Measurements from ENCODE around the gene POLR2A.

POLR2A gene

GRCh38 chr17:7440834-7441195 lies 43.4 kb upstream of the POLR2A start:
- Histone ChIP-seq H3K4me1 (ENCODE audit: control insufficient read depth, insufficient read depth, low read length) (peaks cover 30% of the 10 kb centered on the region), H3K36me3 (ENCODE audit: control insufficient read depth in 2 of 2, insufficient read depth in 1 of 2, low read length in 2 of 2) (no peaks in the 10 kb centered on the region), H3K27ac (ENCODE audit: extremely low read depth, low read depth, low read length) (peak overlapping the region; percentile 74; the same call in 1 of the 2 replicates), H3K9me3 (ENCODE audit: control insufficient read depth, insufficient read depth, low read depth, low read length) (no peaks in the 10 kb centered on the region), H3K4me3 (ENCODE audit: low read depth, low read length) (no peak overlapping the region)
- ChIA-PET CTCF (interaction anchor here (0.6 to 3.8 kb wide), 3 partner anchors 21 to 394 kb away, joined by 3 to 18 read pairs (median 3); partner anchors contain the start of gene TMEM95), POLR2A (interaction anchor here (0.5 to 3.1 kb wide), 11 partner anchors 10 to 210 kb away, joined by 3 to 21 read pairs (median 3); partner anchors contain the start of genes PLSCR3, POLR2A, TMEM256 and ZBTB4)
- TF ChIP-seq ZSCAN30 (tag by site-specific recombination; IDR thresholded peaks at IDR 0.05) = 0 out of 2 replicates have a peak, but pooled peaks have one; percentile 23
- peak; percentile 56; the same call in 1 of the 2 replicates for TF ChIP-seq GLIS2 (tag by site-specific recombination; IDR thresholded peaks at IDR 0.05)
- 0 out of 2 replicates have a peak, but pooled peaks have one; percentile 8 for TF ChIP-seq PRDM2 (tag by site-specific recombination; IDR thresholded peaks at IDR 0.05; ENCODE audit: borderline replicate concordance)
- TF ChIP-seq ZNF510 (tag by site-specific recombination; IDR thresholded peaks at IDR 0.05; ENCODE audit: insufficient replicate concordance) = no peak
- TF ChIP-seq ZNF561 (tag by site-specific recombination; IDR thresholded peaks at IDR 0.05; ENCODE audit: borderline replicate concordance) = 0 out of 2 replicates have a peak, but pooled peaks have one; percentile 25
- no peak for TF ChIP-seq ZBTB20 (tag by site-specific recombination; IDR thresholded peaks at IDR 0.05)
- no peak for TF ChIP-seq ZNF114 (tag by site-specific recombination; IDR thresholded peaks at IDR 0.05)
- no peak for TF ChIP-seq ZFP37 (tag by site-specific recombination; IDR thresholded peaks at IDR 0.05)
- no peak for TF ChIP-seq ZNF16 (tag by site-specific recombination; IDR thresholded peaks at IDR 0.05; ENCODE audit: low read depth)
- TF ChIP-seq ZBTB44 (tag by site-specific recombination; IDR thresholded peaks at IDR 0.05) = no peak
- TF ChIP-seq ZNF140 (tag by site-specific recombination; IDR thresholded peaks at IDR 0.05) = no peak
- peak; percentile 93 for TF ChIP-seq SCRT2 (tag by site-specific recombination; IDR thresholded peaks at IDR 0.05)
- TF ChIP-seq FEZF1 (tag by site-specific recombination; IDR thresholded peaks at IDR 0.05) = no peak
- TF ChIP-seq ZBTB17 (tag by site-specific recombination; IDR thresholded peaks at IDR 0.05) = no peak; the same call in 1 of the 2 replicates
- TF ChIP-seq ZNF626 (tag by site-specific recombination; IDR thresholded peaks at IDR 0.05) = no peak
- no peak for TF ChIP-seq ZNF549 (tag by site-specific recombination; IDR thresholded peaks at IDR 0.05)
- TF ChIP-seq EGR2 (tag by site-specific recombination; IDR thresholded peaks at IDR 0.05; ENCODE audit: low read depth) = peak; percentile 65
- no peak for TF ChIP-seq WT1 (tag by site-specific recombination; IDR thresholded peaks at IDR 0.05)
- TF ChIP-seq PATZ1 (tag by site-specific recombination; IDR thresholded peaks at IDR 0.05) = peak; percentile 93
- no peak for TF ChIP-seq MZF1 (tag by site-specific recombination; IDR thresholded peaks at IDR 0.05; ENCODE audit: borderline replicate concordance)
- TF ChIP-seq ZNF155 (tag by site-specific recombination; IDR thresholded peaks at IDR 0.05) = no peak
- TF ChIP-seq ZBTB11 (tag by site-specific recombination; conservative IDR thresholded peaks at IDR 0.05; ENCODE audit: low read depth) = no peak
- TF ChIP-seq ZNF362 (tag by site-specific recombination; IDR thresholded peaks at IDR 0.05) = no peak

Data from HEK293 (cell line).